ENCODE data around the gene GRXCR2. TPM values are rescaled to one million over a fixed set of nuclear protein-coding genes. Genes with fewer than 3 reads are reported as not detected.

The GRXCR2 gene
- polyA plus RNA-seq, 1 donor from 2014 or later, result not detected

DNA sequence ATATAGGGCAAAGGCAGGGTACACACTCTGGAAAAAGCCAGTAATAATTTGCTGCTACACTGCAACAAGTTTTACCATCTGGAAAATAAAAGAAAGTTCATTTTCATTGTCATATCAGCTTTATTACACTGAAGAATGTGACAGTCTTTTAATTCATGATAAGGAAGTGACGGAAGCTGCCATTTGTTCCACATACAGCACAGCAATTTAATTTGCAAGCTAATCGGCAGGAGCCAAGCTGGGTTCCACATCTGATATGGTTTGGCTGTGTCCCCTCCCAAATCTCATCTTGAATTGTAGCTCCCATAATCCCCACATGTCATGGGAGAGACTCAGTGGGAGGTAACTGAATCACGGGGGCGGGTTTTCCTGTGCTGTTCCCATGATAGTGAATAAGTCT lies 54.2 kb downstream of the GRXCR2 start:
- H3K36me3 ChIP-seq (ENCODE audit: insufficient read depth, low read length), result no peaks in the 10 kb centered on the region
- no peak overlapping the region for H3K27ac ChIP-seq (ENCODE audit: low read length)
- no peak for TF ChIP-seq RAD21 (conservative IDR thresholded peaks at IDR 0.05)
- no peak overlapping the region for H3K9ac ChIP-seq (ENCODE audit: low read length)
- H3K4me3 ChIP-seq (ENCODE audit: low read length), result no peak overlapping the region
- no peak overlapping the region for H3K4me2 ChIP-seq (ENCODE audit: low read length)
- H4K20me1 ChIP-seq (ENCODE audit: insufficient read depth), result no peaks in the 10 kb centered on the region
- H3K27me3 ChIP-seq (ENCODE audit: insufficient read depth, low read depth, low read length), result no peaks in the 10 kb centered on the region
- H3K9me3 ChIP-seq (ENCODE audit: low read length), result no peaks in the 10 kb centered on the region
- H3K9me2 ChIP-seq (ENCODE audit: insufficient read depth, low read length), result no peaks in the 10 kb centered on the region
- no peaks in the 10 kb centered on the region for H3F3A ChIP-seq (ENCODE audit: insufficient read depth, low read length, poor library complexity, severe bottlenecking)
- no peak overlapping the region for H2AFZ ChIP-seq (ENCODE audit: low read depth, low read length)
- no peaks in the 10 kb centered on the region for H3K79me2 ChIP-seq (replicated peaks; ENCODE audit: insufficient read depth, low read length)

- Histone ChIP-seq H3K9me2 (ENCODE audit: insufficient read depth, low read length) (no peaks in the 10 kb centered on the region), H3K4me2 (ENCODE audit: low read length) (no peak overlapping the region), H3K4me3 (ENCODE audit: low read length) (no peak overlapping the region), H3F3A (ENCODE audit: insufficient read depth, low read length, poor library complexity, severe bottlenecking) (no peaks in the 10 kb centered on the region), H3K79me2 (replicated peaks; ENCODE audit: insufficient read depth, low read length) (no peaks in the 10 kb centered on the region), H3K9me3 (ENCODE audit: low read length) (no peaks in the 10 kb centered on the region), H3K27me3 (ENCODE audit: insufficient read depth, low read depth, low read length) (no peaks in the 10 kb centered on the region), H4K20me1 (ENCODE audit: insufficient read depth) (no peaks in the 10 kb centered on the region), H3K36me3 (ENCODE audit: insufficient read depth, low read length) (no peaks in the 10 kb centered on the region), H3K9ac (ENCODE audit: low read length) (no peak overlapping the region), H2AFZ (ENCODE audit: low read depth, low read length) (no peak overlapping the region), H3K27ac (ENCODE audit: low read length) (no peak overlapping the region)
- TF ChIP-seq MXI1 (conservative IDR thresholded peaks at IDR 0.05; ENCODE audit: poor library complexity, severe bottlenecking), result no peak
- TF ChIP-seq, protein P1, sequence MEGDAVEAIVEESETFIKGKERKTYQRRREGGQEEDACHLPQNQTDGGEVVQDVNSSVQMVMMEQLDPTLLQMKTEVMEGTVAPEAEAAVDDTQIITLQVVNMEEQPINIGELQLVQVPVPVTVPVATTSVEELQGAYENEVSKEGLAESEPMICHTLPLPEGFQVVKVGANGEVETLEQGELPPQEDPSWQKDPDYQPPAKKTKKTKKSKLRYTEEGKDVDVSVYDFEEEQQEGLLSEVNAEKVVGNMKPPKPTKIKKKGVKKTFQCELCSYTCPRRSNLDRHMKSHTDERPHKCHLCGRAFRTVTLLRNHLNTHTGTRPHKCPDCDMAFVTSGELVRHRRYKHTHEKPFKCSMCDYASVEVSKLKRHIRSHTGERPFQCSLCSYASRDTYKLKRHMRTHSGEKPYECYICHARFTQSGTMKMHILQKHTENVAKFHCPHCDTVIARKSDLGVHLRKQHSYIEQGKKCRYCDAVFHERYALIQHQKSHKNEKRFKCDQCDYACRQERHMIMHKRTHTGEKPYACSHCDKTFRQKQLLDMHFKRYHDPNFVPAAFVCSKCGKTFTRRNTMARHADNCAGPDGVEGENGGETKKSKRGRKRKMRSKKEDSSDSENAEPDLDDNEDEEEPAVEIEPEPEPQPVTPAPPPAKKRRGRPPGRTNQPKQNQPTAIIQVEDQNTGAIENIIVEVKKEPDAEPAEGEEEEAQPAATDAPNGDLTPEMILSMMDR (IDR thresholded peaks at IDR 0.05; ENCODE audit: poor library complexity, severe bottlenecking), result no peak
Observed at GRCh38 chr5:145812877-145813276, 59.9 kb downstream of the GRXCR2 start.

DNA sequence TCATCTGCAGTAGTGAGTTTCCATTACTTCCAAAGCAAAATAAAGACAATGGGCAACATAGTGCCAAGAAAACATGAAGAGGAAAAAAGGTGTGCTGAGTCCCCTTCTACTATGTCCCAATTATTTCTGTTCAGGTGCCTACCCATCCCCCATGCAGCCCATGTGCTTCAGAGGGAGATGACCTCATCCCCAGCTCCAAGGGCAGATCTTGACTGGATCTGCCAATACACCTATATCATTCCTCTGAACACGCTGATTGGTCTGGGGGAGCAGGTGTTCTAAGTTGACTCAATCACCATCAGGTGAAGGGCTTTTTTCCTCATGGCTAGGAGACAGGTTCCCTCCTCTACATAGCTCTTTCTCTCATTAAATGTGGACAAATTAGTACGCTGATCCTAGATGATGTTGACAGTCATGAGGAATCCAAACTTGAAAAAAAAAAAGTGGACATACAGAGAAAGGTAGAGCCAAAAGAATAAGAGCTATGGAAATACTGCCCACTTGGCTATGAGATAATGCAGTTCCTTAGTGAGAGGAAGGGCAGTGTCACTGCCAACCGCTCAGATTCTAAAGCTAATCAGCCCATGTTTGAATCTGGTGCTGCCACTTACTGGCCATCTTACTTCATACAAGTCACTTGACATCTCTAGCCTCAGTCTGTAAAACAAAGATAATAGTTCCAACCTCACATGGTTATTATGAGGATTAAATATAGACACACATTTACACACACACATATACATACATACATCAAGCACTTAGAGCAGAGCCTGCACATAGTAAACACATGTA lies 60.8 kb downstream of the GRXCR2 start:
- Histone ChIP-seq H3F3A (ENCODE audit: insufficient read depth, low read length, poor library complexity, severe bottlenecking) (no peaks in the 10 kb centered on the region), H3K36me3 (ENCODE audit: insufficient read depth, low read length) (no peaks in the 10 kb centered on the region), H2AFZ (ENCODE audit: low read depth, low read length) (no peak overlapping the region), H4K20me1 (ENCODE audit: insufficient read depth) (no peaks in the 10 kb centered on the region), H3K9me3 (ENCODE audit: low read length) (no peaks in the 10 kb centered on the region), H3K27ac (ENCODE audit: low read length) (no peak overlapping the region), H3K4me2 (ENCODE audit: low read length) (no peak overlapping the region), H3K9ac (ENCODE audit: low read length) (no peak overlapping the region), H3K9me2 (ENCODE audit: insufficient read depth, low read length) (no peaks in the 10 kb centered on the region), H3K4me3 (ENCODE audit: low read length) (no peak overlapping the region), H3K27me3 (ENCODE audit: insufficient read depth, low read depth, low read length) (no peaks in the 10 kb centered on the region), H3K79me2 (replicated peaks; ENCODE audit: insufficient read depth, low read length) (no peaks in the 10 kb centered on the region)
- TF ChIP-seq RAD21 (conservative IDR thresholded peaks at IDR 0.05), result peak; percentile 66
- TF ChIP-seq, protein P1 (IDR thresholded peaks at IDR 0.05; ENCODE audit: poor library complexity, severe bottlenecking), result peak; percentile 62
- peak; percentile 59 for TF ChIP-seq SMC3 (conservative IDR thresholded peaks at IDR 0.05; ENCODE audit: poor library complexity)
- no peak for TF ChIP-seq MXI1 (conservative IDR thresholded peaks at IDR 0.05; ENCODE audit: poor library complexity, severe bottlenecking)

Other genes with a start within 250 kb of the GRXCR2 start
- gene PRELID2, start 37.7 kb downstream of the GRXCR2 start, polyA plus RNA-seq, result 0.16 TPM in 1 of 2 replicates, not detected in the other
- gene SH3RF2, start 63.6 kb upstream of the GRXCR2 start, polyA plus RNA-seq, result not detected in 2 replicates
- 0.93 and 1.2 TPM in 2 replicates for gene PLAC8L1, start 232.6 kb upstream of the GRXCR2 start, polyA plus RNA-seq

Data from neural cell (in vitro differentiated cells).